Stimulated activated CD8-positive, alpha-beta memory T cell treated with anti-CD3 and anti-CD28 coated beads, Interleukin-4, amount 100 ng/mL, for 24 hours (primary cell): ENCODE measurements around the gene GPR108.
"Not testable (repeated sequence)": the region's sequence is repeated elsewhere in the genome, so short reads cannot be mapped to it uniquely, and the experiment has no call there.

Source experiments
- DNase-seq: peaks from one replicate; pipeline ENCODE4 v3.0.0-alpha.2; 2020; ENCODE audit warnings: low read depth

Gene GPR108

GRCh38 chr19:6720369-6721137 lies 16.8 kb downstream of the GPR108 start, which contains the start of gene C3:
Gene C3 (minus strand): TSS chr19:6720650. CDS start chr19:6720589, 61 bp downstream.
- no peak for DNase-seq

GRCh38 chr19:6719992-6720368 lies 17.4 kb downstream of the GPR108 start:
- DNase-seq: no peak

- DNase-seq: no peak
Observed at GRCh38 chr19:6719540-6719861, 17.9 kb downstream of the GPR108 start.

GRCh38 chr19:6718741-6719539 lies 18.4 kb downstream of the GPR108 start:
- no peak for DNase-seq

GRCh38 chr19:6718111-6718740 lies 19.2 kb downstream of the GPR108 start:
- no peak for DNase-seq

- no peak for DNase-seq
Observed at GRCh38 chr19:6717441-6717971, 19.9 kb downstream of the GPR108 start.

GRCh38 chr19:6717036-6717435 lies 20.3 kb downstream of the GPR108 start:
- DNase-seq: no peak

GRCh38 chr19:6716610-6716970 lies 20.8 kb downstream of the GPR108 start:
- DNase-seq: no peak

GRCh38 chr19:6714749-6715555 lies 22.4 kb downstream of the GPR108 start:
- no peak for DNase-seq

GRCh38 chr19:6713773-6714692 lies 23.3 kb downstream of the GPR108 start:
- DNase-seq: no peak

GRCh38 chr19:6712692-6713670 lies 24.4 kb downstream of the GPR108 start:
- no peak for DNase-seq

- DNase-seq: no peak
Observed at GRCh38 chr19:6712231-6712630, 25.1 kb downstream of the GPR108 start.

- no peak for DNase-seq
Observed at GRCh38 chr19:6711605-6712004, 25.8 kb downstream of the GPR108 start.

GRCh38 chr19:6711078-6711361 lies 26.4 kb downstream of the GPR108 start:
- no peak for DNase-seq

GRCh38 chr19:6710273-6711077 lies 26.9 kb downstream of the GPR108 start:
- no peak for DNase-seq

- no peak for DNase-seq
Observed at GRCh38 chr19:6709549-6709948, 27.8 kb downstream of the GPR108 start.

GRCh38 chr19:6708913-6709312 lies 28.5 kb downstream of the GPR108 start:
- not testable (repeated sequence) for DNase-seq

GRCh38 chr19:6708346-6708745 lies 29.0 kb downstream of the GPR108 start:
- no peak for DNase-seq

- no peak for DNase-seq
Observed at GRCh38 chr19:6707658-6708018, 29.7 kb downstream of the GPR108 start.
